GM19438 (cell line): Measurements from ENCODE around the gene FANCC.
"Not testable (repeated sequence)": the region's sequence is repeated elsewhere in the genome, so short reads cannot be mapped to it uniquely, and the experiment has no call there.

ENCODE experiments used
- ATAC-seq: cut with Tn5 transposase; IDR thresholded peaks from one replicate; pipeline ENCODE4 v1.9.1; 2021; ENCODE audit warnings: low read depth; ENCODE audit not compliant: unreplicated experiment

FANCC gene

GRCh38 chr9:95332860-95333259 lies 15.4 kb upstream of the FANCC start:
- no peak for ATAC-seq

GRCh38 chr9:95330720-95331404 lies 13.4 kb upstream of the FANCC start:
- no peak for ATAC-seq

- ATAC-seq, result not testable (repeated sequence)
These were observed 11.6 kb upstream of the FANCC start for GRCh38 chr9:95329061-95329460.

- no peak for ATAC-seq
These were observed 9.8 kb upstream of the FANCC start for GRCh38 chr9:95327239-95327865.

DNA sequence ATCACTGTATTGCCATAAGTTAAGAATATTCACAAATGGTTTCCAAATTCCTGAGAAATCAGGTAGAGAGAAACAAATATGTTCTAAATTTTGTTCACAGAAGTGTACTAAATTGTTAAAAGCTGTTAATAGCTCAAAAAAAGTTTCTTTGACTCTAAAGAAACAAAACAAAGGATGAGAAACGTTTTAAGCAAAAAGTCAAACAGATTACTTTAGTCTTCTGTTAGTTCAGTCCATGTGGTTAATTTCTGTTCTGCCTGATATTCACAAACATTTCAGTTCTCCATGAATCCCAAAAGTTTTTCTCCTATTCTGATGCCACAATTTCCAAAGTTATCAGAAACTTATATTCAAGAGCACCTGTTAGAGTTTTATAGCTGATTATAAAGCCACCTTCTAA lies 7.7 kb upstream of the FANCC start:
- ATAC-seq, result no peak

DNA sequence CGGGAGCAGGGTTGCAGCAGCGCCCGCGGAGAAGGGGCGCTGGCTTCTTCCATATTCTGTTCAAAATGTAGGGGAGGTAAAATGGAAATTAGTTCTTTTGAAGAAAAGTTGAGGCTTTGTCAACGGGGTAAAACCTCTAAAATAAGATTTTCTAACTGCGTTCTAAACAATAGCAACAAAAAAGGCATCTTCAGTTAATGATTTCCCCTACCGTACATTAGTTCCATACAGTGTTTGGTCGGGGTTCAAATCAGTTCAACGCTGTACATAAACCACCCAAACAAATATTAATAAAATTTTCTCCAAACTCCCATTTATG lies 343 bp upstream of the FANCC start:
- ATAC-seq, result no peak

GRCh38 chr9:95316794-95317118 lies 753 bp downstream of the FANCC start:
- ATAC-seq, result peak; percentile 40

DNA sequence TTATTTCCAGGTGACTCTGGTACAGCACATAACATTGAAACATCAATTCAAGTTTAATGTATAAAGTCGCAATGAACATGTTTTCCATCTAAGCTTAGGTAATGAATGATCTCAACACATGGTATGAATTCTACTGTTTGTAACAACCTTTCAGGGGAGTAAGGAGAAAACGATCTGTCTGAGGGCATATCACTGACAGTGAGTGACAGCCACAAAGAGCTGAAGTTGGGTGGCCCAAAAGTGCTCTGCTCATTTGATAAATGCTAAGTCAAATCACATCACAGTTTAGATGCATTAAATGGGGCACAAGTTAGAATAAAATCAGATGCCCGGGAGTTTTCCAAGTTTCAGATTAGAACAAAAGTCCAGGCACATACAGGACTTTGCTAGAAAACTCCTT lies 1.2 kb downstream of the FANCC start:
- ATAC-seq, result no peak

DNA sequence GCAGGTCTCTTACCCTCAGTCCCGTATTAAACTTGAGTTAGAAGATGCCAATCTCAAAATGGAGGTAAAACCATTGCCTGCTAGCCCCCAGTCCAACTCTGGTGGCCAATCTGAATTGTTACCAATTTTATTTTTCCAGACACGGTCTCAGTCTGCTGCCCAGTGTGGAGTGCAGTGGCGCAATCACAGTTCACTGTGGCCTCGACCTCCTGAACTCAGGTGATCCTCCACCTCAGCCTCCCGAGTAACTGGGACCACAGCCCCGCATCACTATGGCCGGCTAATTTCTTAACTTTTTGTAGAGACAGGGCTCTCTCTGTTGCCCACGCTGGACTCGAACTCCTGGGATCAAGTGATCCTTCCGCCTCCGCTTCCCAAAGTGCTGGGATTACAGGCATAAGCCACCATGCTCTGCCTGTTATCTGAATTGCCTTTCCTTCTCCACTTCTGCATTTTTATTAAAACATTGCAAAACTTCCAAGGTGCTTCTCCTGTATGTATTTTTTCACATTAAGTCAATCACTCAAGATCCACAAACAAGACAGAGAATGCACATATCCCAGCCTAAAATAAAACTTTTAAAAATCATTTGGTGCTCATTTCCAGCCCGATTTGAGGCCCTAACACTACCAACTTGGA lies 2.3 kb downstream of the FANCC start:
- no peak for ATAC-seq

- no peak for ATAC-seq
These were observed 4.5 kb downstream of the FANCC start for GRCh38 chr9:95313010-95313498.

DNA sequence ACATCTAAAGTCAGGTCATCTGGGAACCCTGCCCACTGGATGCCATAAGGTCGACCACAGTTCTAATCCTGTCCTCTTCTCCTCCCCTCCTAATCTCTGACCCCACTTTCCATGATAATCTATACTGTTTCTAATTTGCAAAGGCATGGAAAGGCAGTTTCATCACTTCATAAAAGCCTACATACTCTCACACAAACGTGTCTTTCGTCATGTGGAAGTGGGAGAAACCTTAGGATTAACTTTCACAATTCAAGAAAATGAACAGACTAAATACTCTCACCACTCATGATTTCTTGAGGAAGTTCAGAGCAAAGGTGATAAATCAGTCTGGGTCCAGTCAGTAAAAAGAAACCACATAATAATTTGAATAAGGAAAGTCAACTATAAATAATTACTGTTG lies 5.5 kb downstream of the FANCC start:
- ATAC-seq, result no peak

GRCh38 chr9:95307538-95307937 lies 10.0 kb downstream of the FANCC start:
- ATAC-seq, result no peak

- no peak for ATAC-seq
These were observed 10.7 kb downstream of the FANCC start for GRCh38 chr9:95306819-95307218.

DNA sequence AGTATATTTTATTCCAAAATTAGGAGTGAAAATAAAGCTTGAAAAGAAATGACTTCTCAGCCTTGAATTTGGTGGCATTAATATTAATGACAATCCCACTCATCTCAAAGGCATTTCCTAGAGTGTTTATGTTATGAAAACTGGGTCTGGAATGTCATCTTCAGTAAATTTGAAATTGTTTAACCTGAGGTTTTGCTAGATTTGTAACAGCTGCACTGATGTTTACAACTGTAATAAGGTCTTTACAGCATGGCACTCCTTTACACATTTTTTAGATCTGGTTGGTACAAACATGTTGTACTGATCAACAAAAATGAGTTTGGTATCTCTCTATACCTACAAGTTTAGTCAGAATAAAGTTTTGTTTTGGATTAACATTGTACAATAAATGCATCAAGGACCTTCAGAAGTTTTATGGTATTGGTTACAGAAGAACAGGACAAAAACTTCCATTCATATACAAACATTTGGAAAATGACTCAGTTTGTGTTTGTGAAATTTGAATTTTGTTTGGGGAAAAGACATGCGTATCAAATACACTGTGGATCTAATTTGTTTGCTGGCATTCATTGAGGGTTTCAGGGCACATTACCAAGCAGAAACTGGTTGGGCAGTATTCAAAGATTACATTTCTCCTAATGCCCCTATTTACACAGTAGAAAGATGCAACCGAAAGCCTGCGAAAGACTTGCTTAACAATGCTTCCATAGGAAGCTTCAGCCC lies 11.6 kb downstream of the FANCC start:
- no peak for ATAC-seq

- ATAC-seq, result no peak
These were observed 15.0 kb downstream of the FANCC start for GRCh38 chr9:95302479-95302878.

DNA sequence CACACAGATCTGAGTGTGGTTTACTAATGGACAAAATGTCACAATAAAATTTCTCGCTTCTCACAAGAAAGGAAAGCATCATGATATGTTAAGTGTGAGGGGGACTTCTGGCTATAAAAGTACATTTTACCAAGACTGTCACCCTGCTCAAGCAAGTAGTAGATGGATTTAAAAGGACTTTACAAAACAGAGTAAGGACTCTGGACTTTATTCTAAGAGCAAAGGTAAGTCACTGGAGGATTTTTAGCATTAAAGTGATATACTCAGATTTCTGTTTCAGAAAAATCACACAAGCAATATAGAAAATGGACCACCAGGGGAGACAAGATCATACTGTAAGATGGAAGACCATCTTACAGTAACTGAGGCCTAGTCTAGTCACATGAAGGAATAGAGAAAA lies 19.7 kb downstream of the FANCC start:
- no peak for ATAC-seq

GRCh38 chr9:95297316-95297715 lies 20.2 kb downstream of the FANCC start:
- ATAC-seq, result no peak

- no peak for ATAC-seq
These were observed 20.7 kb downstream of the FANCC start for GRCh38 chr9:95296761-95297160.

DNA sequence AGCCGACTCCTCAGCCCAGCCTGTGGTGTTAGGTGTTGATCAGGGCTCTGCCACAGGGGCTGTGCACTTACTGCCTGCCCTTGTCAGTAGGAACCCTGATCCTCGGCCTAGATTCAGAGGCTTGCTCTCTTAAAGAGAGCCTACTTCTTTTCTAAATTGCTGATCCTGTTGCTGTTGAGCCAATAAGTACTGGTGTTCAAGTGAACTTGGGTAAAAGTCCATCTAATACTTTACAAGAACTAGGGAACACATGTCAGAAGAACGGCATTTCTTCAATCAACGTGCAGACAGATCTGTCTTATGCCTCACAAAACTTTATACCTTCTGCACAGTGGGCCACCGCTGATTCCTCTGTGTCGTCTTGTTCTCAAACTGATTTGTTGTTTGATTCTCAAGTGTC lies 24.2 kb downstream of the FANCC start:
- ATAC-seq, result not testable (repeated sequence)

DNA sequence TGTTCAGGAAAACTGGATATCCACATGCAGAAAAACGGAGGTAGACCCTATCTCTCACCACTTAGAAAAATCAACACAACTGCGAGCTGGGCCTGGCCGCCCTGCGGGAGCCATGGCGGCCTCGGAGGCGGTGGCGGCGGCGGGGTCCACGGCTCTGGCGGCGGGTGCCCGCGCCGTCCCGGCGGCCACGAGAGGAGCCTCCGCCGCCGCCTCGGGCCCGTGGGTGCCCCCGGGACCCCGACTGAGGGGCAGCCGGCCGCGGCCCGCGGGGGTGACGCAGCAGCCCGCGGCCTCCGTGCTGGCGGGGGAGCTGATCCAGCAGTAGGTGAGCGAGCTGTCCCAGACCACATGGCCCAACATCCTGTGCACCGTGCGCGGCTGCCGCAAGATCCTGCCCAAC lies 25.3 kb downstream of the FANCC start:
- no peak for ATAC-seq

DNA sequence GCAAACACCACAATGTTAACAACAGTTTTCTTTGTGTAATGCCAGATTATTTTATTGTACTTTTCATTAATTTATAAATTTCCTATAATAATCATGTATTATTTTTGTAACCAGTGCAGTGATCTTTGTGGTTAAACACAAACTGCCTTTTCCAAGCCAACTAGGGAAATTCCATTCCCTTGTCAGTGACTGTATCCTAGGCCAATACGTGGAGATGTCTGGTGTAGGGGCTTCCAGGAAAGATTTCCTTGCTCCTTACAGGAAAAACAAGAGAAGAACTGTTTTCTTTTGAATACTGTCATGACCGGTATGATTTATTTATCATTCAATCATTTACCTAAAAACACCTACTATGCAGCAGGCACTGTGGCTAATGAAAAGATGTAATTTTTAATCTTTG lies 31.4 kb downstream of the FANCC start:
- ATAC-seq, result no peak

DNA sequence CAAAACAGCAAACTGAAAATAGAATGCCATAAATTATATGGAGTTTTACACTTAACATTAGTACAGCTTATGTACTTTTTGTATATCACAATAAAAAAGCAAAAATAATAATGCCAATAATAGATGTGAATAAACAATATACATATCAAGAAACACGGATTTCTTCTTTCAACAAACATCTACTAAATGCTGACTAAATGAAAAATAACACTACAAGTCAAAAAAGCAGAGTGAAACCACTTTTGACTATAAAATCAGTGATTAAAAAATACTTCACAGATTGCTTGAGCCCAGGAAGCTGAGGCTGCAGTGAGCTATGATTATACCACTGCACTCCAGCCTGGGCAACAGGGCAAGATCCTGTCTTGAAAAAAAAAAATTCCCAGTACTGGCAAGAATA lies 32.2 kb downstream of the FANCC start:
- ATAC-seq, result no peak
